ENCODE results near the gene MED25.
A peak's percentile ranks its signal among the peaks of the same experiment; 100 is the strongest.

Gene MED25

DNA sequence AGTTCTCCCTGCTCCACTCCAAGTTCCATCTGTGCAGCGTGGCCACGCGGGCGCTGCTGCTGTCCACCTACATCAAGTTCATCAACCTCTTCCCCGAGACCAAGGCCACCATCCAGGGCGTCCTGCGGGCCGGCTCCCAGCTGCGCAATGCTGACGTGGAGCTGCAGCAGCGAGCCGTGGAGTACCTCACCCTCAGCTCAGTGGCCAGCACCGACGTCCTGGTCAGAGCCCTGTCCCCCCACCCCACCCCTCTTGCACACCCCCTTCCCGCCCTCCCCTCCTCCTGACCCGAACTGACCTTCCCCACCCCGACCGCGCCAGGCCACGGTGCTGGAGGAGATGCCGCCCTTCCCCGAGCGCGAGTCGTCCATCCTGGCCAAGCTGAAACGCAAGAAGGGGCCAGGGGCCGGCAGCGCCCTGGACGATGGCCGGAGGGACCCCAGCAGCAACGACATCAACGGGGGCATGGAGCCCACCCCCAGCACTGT is 16.6 kb upstream of the MED25 start:
- peak overlapping the region; percentile 59 for H3K4me3 ChIP-seq (ENCODE audit: low read depth, low read length)
- DNase-seq (ENCODE audit: low read depth, low spot score), result no peak
- TF ChIP-seq, protein P1, sequence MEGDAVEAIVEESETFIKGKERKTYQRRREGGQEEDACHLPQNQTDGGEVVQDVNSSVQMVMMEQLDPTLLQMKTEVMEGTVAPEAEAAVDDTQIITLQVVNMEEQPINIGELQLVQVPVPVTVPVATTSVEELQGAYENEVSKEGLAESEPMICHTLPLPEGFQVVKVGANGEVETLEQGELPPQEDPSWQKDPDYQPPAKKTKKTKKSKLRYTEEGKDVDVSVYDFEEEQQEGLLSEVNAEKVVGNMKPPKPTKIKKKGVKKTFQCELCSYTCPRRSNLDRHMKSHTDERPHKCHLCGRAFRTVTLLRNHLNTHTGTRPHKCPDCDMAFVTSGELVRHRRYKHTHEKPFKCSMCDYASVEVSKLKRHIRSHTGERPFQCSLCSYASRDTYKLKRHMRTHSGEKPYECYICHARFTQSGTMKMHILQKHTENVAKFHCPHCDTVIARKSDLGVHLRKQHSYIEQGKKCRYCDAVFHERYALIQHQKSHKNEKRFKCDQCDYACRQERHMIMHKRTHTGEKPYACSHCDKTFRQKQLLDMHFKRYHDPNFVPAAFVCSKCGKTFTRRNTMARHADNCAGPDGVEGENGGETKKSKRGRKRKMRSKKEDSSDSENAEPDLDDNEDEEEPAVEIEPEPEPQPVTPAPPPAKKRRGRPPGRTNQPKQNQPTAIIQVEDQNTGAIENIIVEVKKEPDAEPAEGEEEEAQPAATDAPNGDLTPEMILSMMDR (IDR thresholded peaks at IDR 0.05; ENCODE audit: insufficient read depth, low read length, missing control alignments), result no peak
- POLR2A ChIA-PET, result no interaction called here
- CTCF ChIA-PET, result no interaction called here

DNA sequence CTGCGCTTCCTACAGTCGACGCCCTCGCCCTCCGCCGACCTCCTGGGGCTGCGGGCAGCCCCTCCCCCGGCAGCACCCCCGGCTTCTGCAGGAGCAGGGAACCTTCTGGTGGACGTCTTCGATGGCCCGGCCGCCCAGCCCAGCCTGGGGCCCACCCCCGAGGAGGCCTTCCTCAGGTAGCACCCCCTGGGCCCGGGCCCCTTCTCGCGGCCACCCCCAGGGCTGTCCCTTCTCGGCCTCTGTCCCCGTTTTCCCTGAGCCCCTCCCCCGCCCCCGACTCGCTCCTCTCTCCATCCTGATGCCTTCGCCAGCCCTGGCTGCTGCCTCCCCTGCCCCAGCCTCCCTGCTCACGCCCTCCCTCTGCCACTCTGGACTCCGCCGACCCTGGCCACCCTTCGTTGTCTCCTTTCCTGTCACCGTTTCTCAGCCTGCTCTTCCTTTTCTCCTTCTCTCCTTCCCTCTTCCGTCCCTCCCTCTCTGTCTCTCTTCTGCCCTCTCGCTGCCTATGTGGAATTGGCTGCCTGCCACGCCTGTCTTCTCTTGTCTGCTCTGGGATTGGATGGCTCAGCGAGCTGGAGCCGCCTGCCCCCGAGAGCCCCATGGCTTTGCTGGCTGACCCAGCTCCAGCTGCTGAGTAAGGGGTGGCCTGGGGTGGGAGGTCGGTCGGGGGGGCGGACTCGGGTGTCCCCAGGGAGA is 16.0 kb upstream of the MED25 start:
- DNase-seq (ENCODE audit: low read depth, low spot score), result no peak
- TF ChIP-seq, protein P1 (IDR thresholded peaks at IDR 0.05; ENCODE audit: insufficient read depth, low read length, missing control alignments), result peak; percentile 46
- ChIA-PET POLR2A (no interaction called here), CTCF (no interaction called here)
- peak overlapping the region; percentile 59 for H3K4me3 ChIP-seq (ENCODE audit: low read depth, low read length)

DNA sequence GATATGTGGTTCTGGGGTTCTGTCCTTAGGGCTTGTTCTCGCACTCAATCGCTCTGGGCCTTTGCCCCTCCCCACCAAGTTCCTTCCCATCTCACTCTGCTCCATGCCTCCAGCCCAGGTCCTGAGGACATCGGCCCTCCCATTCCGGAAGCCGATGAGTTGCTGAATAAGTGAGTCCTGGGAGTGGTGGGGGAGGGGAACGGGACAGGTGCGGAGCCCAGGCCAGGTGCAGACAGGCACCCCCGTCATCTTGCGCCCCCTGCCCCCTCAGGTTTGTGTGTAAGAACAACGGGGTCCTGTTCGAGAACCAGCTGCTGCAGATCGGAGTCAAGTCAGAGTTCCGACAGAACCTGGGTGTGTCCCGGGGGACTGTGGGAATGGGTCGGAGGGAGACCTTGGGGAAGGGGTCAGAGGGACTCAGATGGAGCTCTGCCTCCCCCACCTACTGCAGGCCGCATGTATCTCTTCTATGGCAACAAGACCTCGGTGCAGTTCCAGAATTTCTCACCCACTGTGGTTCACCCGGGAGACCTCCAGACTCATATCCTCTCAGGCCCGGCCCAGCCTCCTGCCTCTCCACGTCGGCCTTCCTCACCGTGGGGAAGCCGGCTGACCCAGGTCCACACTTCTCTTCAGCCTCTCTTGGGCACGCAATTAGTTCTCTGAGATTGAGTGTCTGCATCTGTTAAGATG is 15.1 kb upstream of the MED25 start:
- H3K4me3 ChIP-seq (ENCODE audit: low read depth, low read length), result no peak overlapping the region
- ChIA-PET POLR2A (no interaction called here), CTCF (no interaction called here)
- no peak for DNase-seq (ENCODE audit: low read depth, low spot score)
- TF ChIP-seq, protein P1 (IDR thresholded peaks at IDR 0.05; ENCODE audit: insufficient read depth, low read length, missing control alignments), result no peak

DNA sequence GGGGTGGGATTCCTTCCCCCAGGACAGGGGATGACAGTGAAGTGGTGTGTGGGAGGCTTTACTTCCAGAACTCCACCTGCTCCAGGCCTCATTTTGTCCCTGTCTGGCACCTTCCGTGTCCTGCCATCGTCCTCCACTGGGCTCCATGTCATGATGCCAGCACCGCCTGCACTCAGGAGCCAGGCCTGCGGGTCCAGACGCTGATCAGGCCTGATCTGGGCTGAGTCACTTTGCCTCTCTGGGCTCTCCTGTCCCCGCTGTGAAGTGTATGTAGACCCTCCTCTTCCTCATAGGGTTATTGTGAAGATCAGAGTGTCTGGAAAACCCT is 14.6 kb upstream of the MED25 start:
- ChIA-PET POLR2A (no interaction called here), CTCF (interaction anchor here (1.0 to 1.3 kb wide), 2 partner anchors 9 to 10 kb away, joined by 3 to 4 read pairs; partner anchors contain the start of gene FUZ)
- H3K4me3 ChIP-seq (ENCODE audit: low read depth, low read length), result no peak overlapping the region
- no peak for DNase-seq (ENCODE audit: low read depth, low spot score)
- TF ChIP-seq, protein P1 (IDR thresholded peaks at IDR 0.05; ENCODE audit: insufficient read depth, low read length, missing control alignments), result no peak

DNA sequence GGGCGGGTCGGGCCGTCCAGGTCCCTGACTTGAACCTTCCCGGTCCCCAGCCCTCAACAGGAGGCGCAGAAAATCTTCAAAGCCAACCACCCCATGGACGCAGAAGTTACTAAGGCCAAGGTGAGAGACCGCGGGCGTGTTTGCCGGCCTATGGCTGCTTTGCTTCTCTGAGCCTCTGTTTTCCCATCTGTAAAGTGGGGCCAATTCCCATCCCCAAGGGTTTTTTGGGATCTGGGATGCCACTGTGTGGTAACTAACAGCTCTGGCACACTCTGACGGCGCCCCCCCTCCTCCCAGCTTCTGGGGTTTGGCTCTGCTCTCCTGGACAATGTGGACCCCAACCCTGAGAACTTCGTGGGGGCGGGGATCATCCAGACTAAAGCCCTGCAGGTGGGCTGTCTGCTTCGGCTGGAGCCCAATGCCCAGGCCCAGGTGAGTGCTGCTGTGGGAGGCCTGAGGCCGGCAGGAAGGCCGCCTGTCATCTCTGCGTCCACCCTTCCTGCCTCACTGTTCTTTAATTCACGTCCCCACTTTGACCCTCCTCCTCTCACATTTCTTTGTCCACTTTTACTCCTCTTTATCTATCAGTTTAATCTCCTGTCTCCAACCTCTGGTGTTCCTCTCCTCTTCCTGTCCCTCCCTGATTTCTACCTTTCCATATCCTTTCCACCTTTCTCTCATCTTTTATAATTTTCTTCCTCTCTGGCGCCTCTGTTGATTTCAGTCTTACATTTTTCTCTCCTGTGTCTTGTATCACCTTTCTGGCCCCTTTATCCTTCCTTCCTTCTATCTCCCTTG is 12.1 kb upstream of the MED25 start:
- TF ChIP-seq, protein P1 (IDR thresholded peaks at IDR 0.05; ENCODE audit: insufficient read depth, low read length, missing control alignments), result no peak
- DNase-seq (ENCODE audit: low read depth, low spot score), result no peak
- H3K4me3 ChIP-seq (ENCODE audit: low read depth, low read length), result no peak overlapping the region
- POLR2A ChIA-PET, result no interaction called here
- CTCF ChIA-PET, result interaction anchor here (1.4 kb wide), 1 partner anchor 9 kb away, joined by 3 read pairs; no protein-coding TSS in a partner anchor

DNA sequence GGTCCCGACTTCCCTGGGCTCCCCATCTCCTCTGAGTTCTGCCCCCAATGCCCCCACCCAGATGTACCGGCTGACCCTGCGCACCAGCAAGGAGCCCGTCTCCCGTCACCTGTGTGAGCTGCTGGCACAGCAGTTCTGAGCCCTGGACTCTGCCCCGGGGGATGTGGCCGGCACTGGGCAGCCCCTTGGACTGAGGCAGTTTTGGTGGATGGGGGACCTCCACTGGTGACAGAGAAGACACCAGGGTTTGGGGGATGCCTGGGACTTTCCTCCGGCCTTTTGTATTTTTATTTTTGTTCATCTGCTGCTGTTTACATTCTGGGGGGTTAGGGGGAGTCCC is 11.5 kb upstream of the MED25 start:
- no peak overlapping the region for H3K4me3 ChIP-seq (ENCODE audit: low read depth, low read length)
- TF ChIP-seq, protein P1 (IDR thresholded peaks at IDR 0.05; ENCODE audit: insufficient read depth, low read length, missing control alignments), result no peak
- ChIA-PET POLR2A (no interaction called here), CTCF (no interaction called here)
- DNase-seq (ENCODE audit: low read depth, low spot score), result no peak
